Muscle of leg (tissue), 11 donors: ENCODE measurements around the gene TRAPPC3L. TPM values are rescaled to one million over a fixed set of nuclear protein-coding genes. Genes with fewer than 3 reads are reported as not detected.

Source experiments
- DNase-seq: peaks from one replicate; pipeline ENCODE4 v3.0.0; 2013
- H3K27ac ChIP-seq: one replicate; pipeline ENCODE4 v1.5.1; 2013; ENCODE audit warnings: mild to moderate bottlenecking, low read length, control low read depth
- H3K27me3 ChIP-seq: one replicate; pipeline ENCODE4 v1.6.1; 2013; ENCODE audit warnings: low read length; ENCODE audit not compliant: control insufficient read depth, insufficient read depth
- H3K36me3 ChIP-seq: one replicate; pipeline ENCODE4 v1.6.1; 2013; ENCODE audit warnings: low read length; ENCODE audit not compliant: control insufficient read depth, insufficient read depth
- H3K4me1 ChIP-seq: one replicate; pipeline ENCODE4 v1.6.1; 2013; ENCODE audit warnings: low read length; ENCODE audit not compliant: control insufficient read depth, insufficient read depth
- H3K4me3 ChIP-seq: one replicate; pipeline ENCODE4 v1.5.1; 2013; ENCODE audit warnings: low read length, control low read depth
- H3K9me3 ChIP-seq: replicated peaks from 2 replicates; pipeline ENCODE4 v1.6.1; 2013; ENCODE audit warnings: low read depth, low read length; ENCODE audit not compliant: control insufficient read depth
- WGBS: methylation state at CpG from one replicate; pipeline ENCODE4 v1.1.5; 2013; ENCODE audit warnings: missing lambda C conversion rate; ENCODE audit not compliant: insufficient coverage; 5-methylcytosine and 5-hydroxymethylcytosine counted together
- polyA plus RNA-seq, 8 donors: library from polyadenylated mRNA; unstranded; fragments of 120-200 nt; gene quantifications; one replicate each; pipeline versions ENCODE4 v1.2.1 to v1.2.3, GENCODE V29; 2013; ENCODE audit warnings: inconsistent platforms in 1 of 8, low replicate concordance in 1 of 8; ENCODE audit not compliant: insufficient read length in 8 of 8, insufficient read depth in 1 of 8
- total RNA-seq: library from RNA; stranded (reverse); fragments of 120-200 nt; gene quantifications from one replicate; pipeline ENCODE4 v1.2.4, GENCODE V29; 2013

Gene TRAPPC3L
- total and polyA plus RNA-seq, 9 donors: 0.07 to 0.18 (median 0.11) TPM; not detected in 1

GRCh38 chr6:116533233-116533957, 12.1 kb downstream of the TRAPPC3L start:
- WGBS: 42% methylated on average over 6 of the region's 9 CpGs
- Histone ChIP-seq H3K27ac (no peak overlapping the region), H3K4me1 (no peaks in the 10 kb centered on the region), H3K9me3 (no peaks in the 10 kb centered on the region), H3K27me3 (no peaks in the 10 kb centered on the region), H3K36me3 (no peaks in the 10 kb centered on the region), H3K4me3 (no peak overlapping the region)
- no peak for DNase-seq

- H3K36me3 ChIP-seq: no peaks in the 10 kb centered on the region
- peak; percentile 77 for DNase-seq
- no CpG with 5 or more reads among the region's 12 CpGs for WGBS
- H3K9me3 ChIP-seq: no peaks in the 10 kb centered on the region
- no peaks in the 10 kb centered on the region for H3K27me3 ChIP-seq
- H3K27ac ChIP-seq: no peak overlapping the region
- H3K4me3 ChIP-seq: no peak overlapping the region
- no peaks in the 10 kb centered on the region for H3K4me1 ChIP-seq
Measured at GRCh38 chr6:116531675-116532570, 13.6 kb downstream of the TRAPPC3L start.

- Histone ChIP-seq H3K27me3 (no peaks in the 10 kb centered on the region), H3K36me3 (no peaks in the 10 kb centered on the region), H3K4me3 (no peak overlapping the region), H3K27ac (no peak overlapping the region), H3K9me3 (no peaks in the 10 kb centered on the region), H3K4me1 (no peaks in the 10 kb centered on the region)
- DNase-seq: no peak
- no CpG with 5 or more reads among the region's 2 CpGs for WGBS
Measured at GRCh38 chr6:116530436-116530835, 15.0 kb downstream of the TRAPPC3L start.

- Histone ChIP-seq H3K27ac (no peak overlapping the region), H3K36me3 (no peaks in the 10 kb centered on the region), H3K9me3 (no peaks in the 10 kb centered on the region), H3K4me3 (no peak overlapping the region), H3K27me3 (no peaks in the 10 kb centered on the region), H3K4me1 (no peaks in the 10 kb centered on the region)
- DNase-seq: no peak
- no CpG with 5 or more reads among the region's 3 CpGs for WGBS
Measured at GRCh38 chr6:116529466-116530290, 15.8 kb downstream of the TRAPPC3L start.

GRCh38 chr6:116528780-116529179, 16.7 kb downstream of the TRAPPC3L start:
- Histone ChIP-seq H3K27ac (no peak overlapping the region), H3K27me3 (no peaks in the 10 kb centered on the region), H3K36me3 (no peaks in the 10 kb centered on the region), H3K9me3 (no peaks in the 10 kb centered on the region), H3K4me1 (no peaks in the 10 kb centered on the region), H3K4me3 (no peak overlapping the region)
- no peak for DNase-seq
- 40% methylated on average over 1 of the region's 3 CpGs for WGBS

GRCh38 chr6:116528133-116528532, 17.4 kb downstream of the TRAPPC3L start:
- Histone ChIP-seq H3K27ac (no peak overlapping the region), H3K9me3 (no peaks in the 10 kb centered on the region), H3K27me3 (no peaks in the 10 kb centered on the region), H3K4me1 (no peaks in the 10 kb centered on the region), H3K4me3 (no peak overlapping the region), H3K36me3 (no peaks in the 10 kb centered on the region)
- no CpG with 5 or more reads among the region's 1 CpG for WGBS
- DNase-seq: no peak

GRCh38 chr6:116524236-116524635, 21.2 kb downstream of the TRAPPC3L start:
- no peak overlapping the region for H3K27ac ChIP-seq
- H3K4me3 ChIP-seq: no peak overlapping the region
- H3K9me3 ChIP-seq: no peaks in the 10 kb centered on the region
- H3K27me3 ChIP-seq: no peaks in the 10 kb centered on the region
- DNase-seq: no peak
- no peaks in the 10 kb centered on the region for H3K4me1 ChIP-seq
- H3K36me3 ChIP-seq: no peaks in the 10 kb centered on the region
- WGBS: no CpG with 5 or more reads among the region's 2 CpGs

- no CpG with 5 or more reads among the region's 2 CpGs for WGBS
- H3K36me3 ChIP-seq: no peaks in the 10 kb centered on the region
- H3K4me1 ChIP-seq: no peaks in the 10 kb centered on the region
- H3K4me3 ChIP-seq: no peak overlapping the region
- DNase-seq: no peak
- H3K9me3 ChIP-seq: no peaks in the 10 kb centered on the region
- no peak overlapping the region for H3K27ac ChIP-seq
- no peaks in the 10 kb centered on the region for H3K27me3 ChIP-seq
Measured at GRCh38 chr6:116522896-116523295, 22.6 kb downstream of the TRAPPC3L start.

GRCh38 chr6:116518621-116519368, 26.7 kb downstream of the TRAPPC3L start:
- Histone ChIP-seq H3K36me3 (peaks cover 2% of the 10 kb centered on the region), H3K9me3 (no peaks in the 10 kb centered on the region), H3K4me1 (no peaks in the 10 kb centered on the region), H3K27ac (no peak overlapping the region), H3K27me3 (no peaks in the 10 kb centered on the region), H3K4me3 (no peak overlapping the region)
- DNase-seq: no peak
- 100% methylated on average over 2 of the region's 4 CpGs for WGBS
